Ovary (tissue), 3 donors: Measurements from ENCODE around the gene TFF1.

Experiments
- CTCF ChIP-seq, 3 donors: fragments of 450-650 bp in 2 of 3; fragments of 200-600 bp in 1 of 3; IDR thresholded peaks; one replicate each; pipeline versions ENCODE4 v1.5.1 to v1.8.0; 2016 to 2022; ENCODE audit warnings: antibody characterized with exemption in 3 of 3, mild to moderate bottlenecking in 1 of 3
- EP300 ChIP-seq: sonication (generic); formaldehyde crosslinking; IDR thresholded peaks from one replicate; pipeline ENCODE4 v1.6.1; 2017; ENCODE audit warnings: antibody characterized with exemption
- POLR2A ChIP-seq: fragments of 450-650 bp; IDR thresholded peaks from one replicate; pipeline ENCODE4 v1.6.1; 2017; ENCODE audit warnings: antibody characterized with exemption, mild to moderate bottlenecking, moderate library complexity
- donor health status: DM: no; HTN: no; CAD: no.

GRCh38 chr21:42385619-42386018, 19.3 kb upstream of the TFF1 start:
- TF ChIP-seq POLR2A (no peak), CTCF (IDR thresholded peaks at IDR 0.05) (no peak), EP300 (no peak)
